HG02981 (cell line): Measurements from ENCODE around the gene GZF1.

Experiments
- ATAC-seq: cut with Tn5 transposase; IDR thresholded peaks from one replicate; pipeline ENCODE4 v1.9.1; 2021; ENCODE audit warnings: mild to moderate bottlenecking, moderate library complexity; ENCODE audit not compliant: unreplicated experiment

The GZF1 gene

GRCh38 chr20:23368316-23369071 lies 6.5 kb downstream of the GZF1 start:
- no peak for ATAC-seq

- no peak for ATAC-seq
Measured at GRCh38 chr20:23369072-23369823, 7.3 kb downstream of the GZF1 start.

- no peak for ATAC-seq
Measured at GRCh38 chr20:23370274-23370673, 8.3 kb downstream of the GZF1 start.

- no peak for ATAC-seq
Measured at GRCh38 chr20:23370873-23371272, 8.9 kb downstream of the GZF1 start.

- ATAC-seq = no peak
Measured at GRCh38 chr20:23371496-23371895, 9.5 kb downstream of the GZF1 start.

- no peak for ATAC-seq
Measured at GRCh38 chr20:23374441-23374840, 12.5 kb downstream of the GZF1 start.

- no peak for ATAC-seq
Measured at GRCh38 chr20:23375827-23376226, 13.8 kb downstream of the GZF1 start.

- no peak for ATAC-seq
Measured at GRCh38 chr20:23379772-23380171, 17.8 kb downstream of the GZF1 start.

GRCh38 chr20:23381876-23382275 lies 19.9 kb downstream of the GZF1 start:
- no peak for ATAC-seq

- no peak for ATAC-seq
Measured at GRCh38 chr20:23386304-23387117, 24.5 kb downstream of the GZF1 start.

GRCh38 chr20:23387118-23387443 lies 25.1 kb downstream of the GZF1 start:
- no peak for ATAC-seq

GRCh38 chr20:23390091-23390774 lies 28.3 kb downstream of the GZF1 start:
- ATAC-seq = no peak

- no peak for ATAC-seq
Measured at GRCh38 chr20:23391707-23392310, 29.8 kb downstream of the GZF1 start.

- no peak for ATAC-seq
Measured at GRCh38 chr20:23393996-23394775, 32.2 kb downstream of the GZF1 start.

- no peak for ATAC-seq
Measured at GRCh38 chr20:23396950-23397627, 35.1 kb downstream of the GZF1 start.

- ATAC-seq = no peak
Measured at GRCh38 chr20:23397961-23398360, 36.0 kb downstream of the GZF1 start.

GRCh38 chr20:23399568-23400241 lies 37.7 kb downstream of the GZF1 start:
- peak; percentile 68 for ATAC-seq

GRCh38 chr20:23401051-23401450 lies 39.1 kb downstream of the GZF1 start:
- ATAC-seq = no peak

- no peak for ATAC-seq
Measured at GRCh38 chr20:23403751-23404150, 41.8 kb downstream of the GZF1 start.
